PC-3 (cell line): ENCODE measurements around the gene CNOT11. TPM values are rescaled to one million over a fixed set of nuclear protein-coding genes. Genes with fewer than 3 reads are reported as not detected.
"Not testable (repeated sequence)": the region's sequence is repeated elsewhere in the genome, so short reads cannot be mapped to it uniquely, and the experiment has no call there.

ENCODE experiments used
- ATAC-seq: fragments of 200-7000 bp; cut with Tn5 transposase; 2 replicates; pipeline ENCODE4 v1.9.1; 2020; ENCODE audit warnings: mild to moderate bottlenecking, moderate library complexity
- BruUV-seq: library from RNA; stranded (reverse); fragments of 400-500 nt; replicated peaks from 2 replicates; lab custom pipeline; 2021; lab: Mats Ljungman, UMichigan
- CTCF ChIA-PET: fragments of 300-600 bp; sonication (Branson Sonifier 250); formaldehyde crosslinking; loops from one replicate; lab custom pipeline; 2022; ENCODE audit warnings: antibody characterized with exemption; lab: Charles Lee
- POLR2A ChIA-PET: fragments of 300-600 bp; sonication (Branson Sonifier 250); formaldehyde crosslinking; loops from one replicate; lab custom pipeline; 2022; ENCODE audit warnings: antibody characterized with exemption; ENCODE audit not compliant: unreplicated experiment; lab: Charles Lee
- DNase-seq: peaks from one replicate; pipeline ENCODE4 v3.0.0-alpha.2; 2015
- H2AFZ ChIP-seq: fragments of 300-600 bp; sonication (generic); 2 replicates; pipeline ENCODE4 v1.6.0; 2016; ENCODE audit warnings: antibody characterized with exemption, low read length
- H3F3A ChIP-seq: fragments of 300-600 bp; sonication (generic); one replicate; pipeline ENCODE4 v1.6.0; 2017; ENCODE audit warnings: antibody characterized with exemption, low read length, control low read depth, mild to moderate bottlenecking; ENCODE audit not compliant: unreplicated experiment
- H3K27ac ChIP-seq: fragments of 300-600 bp; sonication (generic); 2 replicates; pipeline ENCODE4 v1.5.1; 2016; ENCODE audit warnings: mild to moderate bottlenecking, low read length
- H3K27me3 ChIP-seq: fragments of 300-600 bp; sonication (generic); 2 replicates; pipeline ENCODE4 v1.6.1; 2016; ENCODE audit warnings: low read length, mixed read lengths
- H3K36me3 ChIP-seq: fragments of 300-600 bp; sonication (generic); 2 replicates; pipeline ENCODE4 v1.6.1; 2016; ENCODE audit warnings: low read depth, mixed run types, low read length, mixed read lengths
- H3K4me1 ChIP-seq: fragments of 300-600 bp; sonication (generic); 2 replicates; pipeline ENCODE4 v1.5.1; 2016; ENCODE audit warnings: low read length; ENCODE audit not compliant: insufficient read depth
- H3K4me2 ChIP-seq: fragments of 300-600 bp; sonication (generic); 2 replicates; pipeline ENCODE4 v1.6.0; 2016; ENCODE audit warnings: low read length
- H3K4me3 ChIP-seq: fragments of 300-600 bp; sonication (generic); 2 replicates; pipeline ENCODE4 v1.5.1; 2016; ENCODE audit warnings: mild to moderate bottlenecking, low read length, mixed read lengths
- H3K79me2 ChIP-seq: fragments of 300-600 bp; sonication (generic); 2 replicates; pipeline ENCODE4 v1.6.1; 2017; ENCODE audit warnings: low read length, mixed read lengths
- H3K9ac ChIP-seq: fragments of 300-600 bp; sonication (generic); 2 replicates; pipeline ENCODE4 v1.6.0; 2016; ENCODE audit warnings: mild to moderate bottlenecking, low read length
- H3K9me2 ChIP-seq: fragments of 300-600 bp; sonication (generic); replicated peaks from 2 replicates; pipeline ENCODE4 v1.6.1; 2016; ENCODE audit warnings: mixed run types, low read length, mixed read lengths
- H3K9me3 ChIP-seq: fragments of 300-600 bp; sonication (generic); 2 replicates; pipeline ENCODE4 v1.6.1; 2016; ENCODE audit warnings: low read length, mixed read lengths
- H4K20me1 ChIP-seq: fragments of 300-600 bp; sonication (generic); 2 replicates; pipeline ENCODE4 v1.6.1; 2016; ENCODE audit warnings: low read length, mixed read lengths
- CTCF ChIP-seq: fragments of 300-600 bp; sonication (generic); conservative IDR thresholded peaks from 2 replicates; pipeline ENCODE4 v1.5.1; 2017; ENCODE audit warnings: antibody characterized with exemption, low read depth, mild to moderate bottlenecking, low read length
- EZH2 ChIP-seq: fragments of 300-600 bp; sonication (generic); IDR thresholded peaks from one replicate; pipeline ENCODE4 v1.6.1; 2017; ENCODE audit warnings: antibody characterized with exemption, mild to moderate bottlenecking, low read length; ENCODE audit not compliant: unreplicated experiment
- EZH2phosphoT487 ChIP-seq: fragments of 300-600 bp; sonication (generic); IDR thresholded peaks from 2 replicates; pipeline ENCODE4 v1.6.1; 2018; ENCODE audit warnings: mild to moderate bottlenecking, antibody characterized with exemption, low read length, borderline replicate concordance
- intact Hi-C: fragments of 100-400 bp; cut with micrococcal nuclease; formaldehyde crosslinking; loops from 2 replicates; pipeline ENCODE4 v1.9.0; 2023
- microRNA-seq: library from miRNA; unstranded; fragments of <30 nt; microRNA quantifications from one replicate; pipeline ENCODE4 v1.1.0, GENCODE V29; 2020; ENCODE audit not compliant: unreplicated experiment
- total RNA-seq: library from RNA; depleted of rRNA; stranded (reverse); fragments of >200 nt; gene quantifications from 2 replicates; pipeline ENCODE4 v1.2.3, GENCODE V29; 2014; rRNA removed

Gene CNOT11
- total RNA-seq, 1 experiment from 2014 or later: 48.5 TPM

GRCh38 chr2:101310834-101311695, 58.4 kb downstream of the CNOT11 start:
- TF ChIP-seq CTCF: no peak
- no peak for TF ChIP-seq EZH2phosphoT487
- TF ChIP-seq EZH2: no peak
- Histone ChIP-seq H3K27me3 (no peaks in the 10 kb centered on the region), H3K79me2 (peaks cover 24% of the 10 kb centered on the region), H3K36me3 (no peaks in the 10 kb centered on the region), H3F3A (no peaks in the 10 kb centered on the region), H3K9ac (no peak overlapping the region), H4K20me1 (peaks cover 15% of the 10 kb centered on the region), H3K27ac (no peak overlapping the region), H3K4me1 (peaks cover 20% of the 10 kb centered on the region), H3K9me2 (no peaks in the 10 kb centered on the region), H3K4me3 (no peak overlapping the region), H2AFZ (no peak overlapping the region), H3K9me3 (no peaks in the 10 kb centered on the region), H3K4me2 (no peak overlapping the region)
- no TSS peak for BruUV-seq
- DNase-seq (peak; percentile 12), ATAC-seq (no peak)
- intact Hi-C loops: no loop called here
- ChIA-PET CTCF (no interaction called here), POLR2A (interaction anchor here (0.7 kb wide), 1 partner anchor 1025 kb away, joined by 7 read pairs; no protein-coding TSS in a partner anchor)

GRCh38 chr2:101311696-101312017, 59.0 kb downstream of the CNOT11 start:
- H3K4me1 ChIP-seq: peaks cover 16% of the 10 kb centered on the region
- H3K27ac ChIP-seq: no peak overlapping the region
- POLR2A ChIA-PET: no interaction called here
- no peak for DNase-seq
- H3K9me2 ChIP-seq: no peaks in the 10 kb centered on the region
- no peak overlapping the region for H2AFZ ChIP-seq
- CTCF ChIA-PET: no interaction called here
- intact Hi-C loops: no loop called here
- TF ChIP-seq EZH2 (no peak), EZH2phosphoT487 (no peak), CTCF (no peak)
- H3K9me3 ChIP-seq: no peaks in the 10 kb centered on the region
- BruUV-seq: no TSS peak
- H3K4me2 ChIP-seq: no peak overlapping the region
- no peaks in the 10 kb centered on the region for H3F3A ChIP-seq
- ATAC-seq: no peak
- H3K4me3 ChIP-seq: no peak overlapping the region
- H3K79me2 ChIP-seq: peaks cover 18% of the 10 kb centered on the region
- no peak overlapping the region for H3K9ac ChIP-seq
- no peaks in the 10 kb centered on the region for H3K27me3 ChIP-seq
- H4K20me1 ChIP-seq: peaks cover 9% of the 10 kb centered on the region
- H3K36me3 ChIP-seq: no peaks in the 10 kb centered on the region

GRCh38 chr2:101316568-101316967, 63.9 kb downstream of the CNOT11 start:
- H3K4me1 ChIP-seq, H3F3A ChIP-seq, H3K9me3 ChIP-seq, H3K9me2 ChIP-seq, H3K4me3 ChIP-seq, H3K79me2 ChIP-seq, H2AFZ ChIP-seq, POLR2A ChIA-PET, DNase-seq, H4K20me1 ChIP-seq, H3K27me3 ChIP-seq, H3K9ac ChIP-seq, BruUV-seq, CTCF ChIA-PET, intact Hi-C loops, H3K4me2 ChIP-seq, ATAC-seq, H3K36me3 ChIP-seq, H3K27ac ChIP-seq: not testable (repeated sequence)

Small RNAs within 50 kb of the gene (microRNA-seq; reads per million reads assigned to microRNA genes)
- gene MIR5696: 2.3 reads per million

Other genes with a start within 250 kb of the CNOT11 start
- gene TBC1D8, start 101.5 kb upstream of the CNOT11 start, total RNA-seq: 39.7 and 41.7 TPM in 2 replicates
- gene RNF149, start 55.8 kb downstream of the CNOT11 start, total RNA-seq: 47.3 and 68.0 TPM in 2 replicates
- gene CREG2, start 134.6 kb downstream of the CNOT11 start, total RNA-seq: 40.0 and 67.9 TPM in 2 replicates
- 0.46 and 0.77 TPM in 2 replicates for gene RFX8, start 222.2 kb downstream of the CNOT11 start, total RNA-seq